HG03378 (cell line): ENCODE measurements around the gene TOPBP1.
"Not testable (repeated sequence)": the region's sequence is repeated elsewhere in the genome, so short reads cannot be mapped to it uniquely, and the experiment has no call there.

ENCODE experiments used
- ATAC-seq: cut with Tn5 transposase; IDR thresholded peaks from one replicate; pipeline ENCODE4 v1.9.1; 2021; ENCODE audit warnings: mild to moderate bottlenecking, moderate library complexity; ENCODE audit not compliant: unreplicated experiment

TOPBP1 gene

GRCh38 chr3:133675631-133676335 lies 14.0 kb upstream of the TOPBP1 start:
- no peak for ATAC-seq

GRCh38 chr3:133674290-133674919 lies 12.7 kb upstream of the TOPBP1 start:
- ATAC-seq: no peak

- ATAC-seq: no peak
Measured at GRCh38 chr3:133673746-133674145, 12.0 kb upstream of the TOPBP1 start.

GRCh38 chr3:133672461-133672860 lies 10.7 kb upstream of the TOPBP1 start:
- no peak for ATAC-seq

GRCh38 chr3:133670525-133670995 lies 8.8 kb upstream of the TOPBP1 start:
- ATAC-seq: no peak

- no peak for ATAC-seq
Measured at GRCh38 chr3:133669949-133670524, 8.3 kb upstream of the TOPBP1 start.

GRCh38 chr3:133667118-133667517 lies 5.4 kb upstream of the TOPBP1 start:
- no peak for ATAC-seq

GRCh38 chr3:133665188-133665587 lies 3.4 kb upstream of the TOPBP1 start:
- ATAC-seq: not testable (repeated sequence)

- ATAC-seq: peak; percentile 65
Measured at GRCh38 chr3:133663569-133664313, 2.0 kb upstream of the TOPBP1 start.

- ATAC-seq: peak; percentile 36
Measured at GRCh38 chr3:133662278-133662651, 524 bp upstream of the TOPBP1 start.

GRCh38 chr3:133659806-133660205 lies 1.9 kb downstream of the TOPBP1 start:
- ATAC-seq: no peak

GRCh38 chr3:133655731-133656515 lies 5.8 kb downstream of the TOPBP1 start:
- ATAC-seq: no peak

- no peak for ATAC-seq
Measured at GRCh38 chr3:133649486-133650068, 12.2 kb downstream of the TOPBP1 start.

GRCh38 chr3:133644768-133645167 lies 17.0 kb downstream of the TOPBP1 start:
- no peak for ATAC-seq

GRCh38 chr3:133643611-133644010 lies 18.1 kb downstream of the TOPBP1 start:
- no peak for ATAC-seq

- no peak for ATAC-seq
Measured at GRCh38 chr3:133641254-133641653, 20.5 kb downstream of the TOPBP1 start.

GRCh38 chr3:133633439-133633838 lies 28.3 kb downstream of the TOPBP1 start:
- no peak for ATAC-seq

GRCh38 chr3:133629146-133629545 lies 32.6 kb downstream of the TOPBP1 start:
- ATAC-seq: no peak

GRCh38 chr3:133627789-133628188 lies 34.0 kb downstream of the TOPBP1 start:
- ATAC-seq: no peak

GRCh38 chr3:133620066-133620784 lies 41.5 kb downstream of the TOPBP1 start:
- ATAC-seq: peak; percentile 99
